Spinal cord (tissue), 10 donors: Measurements from ENCODE around the gene C4BPB. TPM values are rescaled to one million over a fixed set of nuclear protein-coding genes. Genes with fewer than 3 reads are reported as not detected.

ENCODE experiments used
- DNase-seq, 6 donors: peaks; one replicate each; pipeline versions ENCODE4 v3.0.0 to v3.0.0-alpha.2; 2013 to 2015; ENCODE audit warnings: low spot score in 6 of 6, low read depth in 4 of 6
- H3K27ac ChIP-seq: one replicate; pipeline ENCODE4 v1.5.1; 2013; ENCODE audit warnings: low read depth, low read length, control low read depth
- H3K27me3 ChIP-seq: one replicate; pipeline ENCODE4 v1.6.1; 2013; ENCODE audit warnings: low read length; ENCODE audit not compliant: control insufficient read depth, insufficient read depth
- H3K36me3 ChIP-seq: one replicate; pipeline ENCODE4 v1.6.1; 2013; ENCODE audit warnings: low read length; ENCODE audit not compliant: control insufficient read depth, insufficient read depth
- H3K4me1 ChIP-seq: one replicate; pipeline ENCODE4 v1.6.1; 2013; ENCODE audit warnings: low read length; ENCODE audit not compliant: control insufficient read depth, insufficient read depth
- H3K4me3 ChIP-seq: one replicate; pipeline ENCODE4 v1.5.1; 2013; ENCODE audit warnings: low read depth, low read length, control low read depth
- H3K9me3 ChIP-seq: one replicate; pipeline ENCODE4 v1.6.1; 2013; ENCODE audit warnings: low read length; ENCODE audit not compliant: control insufficient read depth, insufficient read depth
- WGBS: methylation state at CpG from one replicate; pipeline ENCODE4 v1.1.5; 2013; ENCODE audit warnings: missing lambda C conversion rate; ENCODE audit not compliant: insufficient coverage; 5-methylcytosine and 5-hydroxymethylcytosine counted together
- polyA plus RNA-seq, 2 donors: library from polyadenylated mRNA; unstranded; fragments of 120-200 nt; gene quantifications; one replicate each; pipeline ENCODE4 v1.2.1, GENCODE V29; 2013; ENCODE audit not compliant: insufficient read length in 2 of 2
- total RNA-seq, 2 donors: library from RNA; depleted of rRNA in 1 of 2; stranded (reverse); fragments of 120-200 nt in 1 of 2; fragments of >200 nt in 1 of 2; gene quantifications; one replicate each; pipeline versions ENCODE4 v1.2.3 to v1.2.4, GENCODE V29; 2013 to 2014
- donor health status: healthy.

The C4BPB gene
- total and polyA plus RNA-seq, 4 donors: 0.13 to 0.32 (median 0.20) TPM; not detected in 1

- no CpG with 5 or more reads among the region's 3 CpGs for WGBS
- H3K4me3 ChIP-seq: no peak overlapping the region
Measured at GRCh38 chr1:207124389-207124788, 35.7 kb downstream of the C4BPB start.

GRCh38 chr1:207128336-207128921 is 39.8 kb downstream of the C4BPB start:
- no peak for DNase-seq
- no peaks in the 10 kb centered on the region for H3K4me1 ChIP-seq
- H3K4me3 ChIP-seq: no peak overlapping the region
- H3K27me3 ChIP-seq: no peaks in the 10 kb centered on the region
- no peak overlapping the region for H3K27ac ChIP-seq
- peaks cover 9% of the 10 kb centered on the region for H3K9me3 ChIP-seq
- no peaks in the 10 kb centered on the region for H3K36me3 ChIP-seq

More at GRCh38 chr1:207124389-207124788, 35.7 kb downstream of the C4BPB start:
- Histone ChIP-seq H3K4me1 (no peaks in the 10 kb centered on the region), H3K27me3 (no peaks in the 10 kb centered on the region), H3K36me3 (no peaks in the 10 kb centered on the region), H3K9me3 (peaks cover 9% of the 10 kb centered on the region), H3K27ac (no peak overlapping the region)
- DNase-seq: no peak

GRCh38 chr1:207129053-207129452 is 40.4 kb downstream of the C4BPB start:
- Histone ChIP-seq H3K4me1 (no peaks in the 10 kb centered on the region), H3K27me3 (no peaks in the 10 kb centered on the region), H3K36me3 (no peaks in the 10 kb centered on the region), H3K27ac (no peak overlapping the region), H3K9me3 (peaks cover 9% of the 10 kb centered on the region), H3K4me3 (no peak overlapping the region)
- no peak for DNase-seq

GRCh38 chr1:207130252-207131036 is 41.8 kb downstream of the C4BPB start:
- Histone ChIP-seq H3K27me3 (no peaks in the 10 kb centered on the region), H3K36me3 (no peaks in the 10 kb centered on the region), H3K4me1 (no peaks in the 10 kb centered on the region), H3K4me3 (no peak overlapping the region), H3K9me3 (peaks cover 9% of the 10 kb centered on the region), H3K27ac (no peak overlapping the region)
- no CpG with 5 or more reads among the region's 1 CpG for WGBS
- no peak for DNase-seq

GRCh38 chr1:207131163-207131562 is 42.5 kb downstream of the C4BPB start:
- Histone ChIP-seq H3K36me3 (no peaks in the 10 kb centered on the region), H3K27ac (no peak overlapping the region), H3K27me3 (no peaks in the 10 kb centered on the region), H3K4me1 (no peaks in the 10 kb centered on the region), H3K9me3 (peaks cover 9% of the 10 kb centered on the region), H3K4me3 (no peak overlapping the region)
- DNase-seq: no peak
- 85% methylated on average over 1 of the region's 4 CpGs for WGBS

GRCh38 chr1:207134581-207134980 is 45.9 kb downstream of the C4BPB start:
- H3K27me3 ChIP-seq: no peaks in the 10 kb centered on the region
- no peaks in the 10 kb centered on the region for H3K36me3 ChIP-seq
- WGBS: no CpG with 5 or more reads among the region's 1 CpG

GRCh38 chr1:207139616-207140015 is 51.0 kb downstream of the C4BPB start:
- Histone ChIP-seq H3K36me3 (no peaks in the 10 kb centered on the region), H3K9me3 (no peaks in the 10 kb centered on the region), H3K4me1 (no peaks in the 10 kb centered on the region), H3K4me3 (no peak overlapping the region), H3K27me3 (no peaks in the 10 kb centered on the region), H3K27ac (no peak overlapping the region)
- WGBS: 100% methylated on average over 1 of the region's 1 CpG
- DNase-seq: no peak

More at GRCh38 chr1:207134581-207134980, 45.9 kb downstream of the C4BPB start:
- DNase-seq: no peak
- Histone ChIP-seq H3K4me3 (no peak overlapping the region), H3K4me1 (no peaks in the 10 kb centered on the region), H3K27ac (no peak overlapping the region), H3K9me3 (no peaks in the 10 kb centered on the region)

- Histone ChIP-seq H3K4me1 (no peaks in the 10 kb centered on the region), H3K27me3 (no peaks in the 10 kb centered on the region), H3K36me3 (no peaks in the 10 kb centered on the region), H3K4me3 (no peak overlapping the region), H3K27ac (no peak overlapping the region), H3K9me3 (no peaks in the 10 kb centered on the region)
- DNase-seq: no peak
- 100% methylated on average over 1 of the region's 1 CpG for WGBS
Measured at GRCh38 chr1:207140536-207140935, 51.9 kb downstream of the C4BPB start.

- no peak for DNase-seq
- Histone ChIP-seq H3K36me3 (no peaks in the 10 kb centered on the region), H3K27me3 (no peaks in the 10 kb centered on the region), H3K4me1 (no peaks in the 10 kb centered on the region), H3K27ac (no peak overlapping the region), H3K4me3 (no peak overlapping the region), H3K9me3 (no peaks in the 10 kb centered on the region)
- 93% methylated on average over 4 of the region's 5 CpGs for WGBS
Measured at GRCh38 chr1:207145401-207146058, 56.9 kb downstream of the C4BPB start.
